RPMI8226 (cell line): Measurements from ENCODE around the gene SGK1.
"Not testable (repeated sequence)": the region's sequence is repeated elsewhere in the genome, so short reads cannot be mapped to it uniquely, and the experiment has no call there.

Source experiments
- DNase-seq: peaks from one replicate; pipeline ENCODE4 v3.0.0-alpha.2; 2015

Gene SGK1

DNA sequence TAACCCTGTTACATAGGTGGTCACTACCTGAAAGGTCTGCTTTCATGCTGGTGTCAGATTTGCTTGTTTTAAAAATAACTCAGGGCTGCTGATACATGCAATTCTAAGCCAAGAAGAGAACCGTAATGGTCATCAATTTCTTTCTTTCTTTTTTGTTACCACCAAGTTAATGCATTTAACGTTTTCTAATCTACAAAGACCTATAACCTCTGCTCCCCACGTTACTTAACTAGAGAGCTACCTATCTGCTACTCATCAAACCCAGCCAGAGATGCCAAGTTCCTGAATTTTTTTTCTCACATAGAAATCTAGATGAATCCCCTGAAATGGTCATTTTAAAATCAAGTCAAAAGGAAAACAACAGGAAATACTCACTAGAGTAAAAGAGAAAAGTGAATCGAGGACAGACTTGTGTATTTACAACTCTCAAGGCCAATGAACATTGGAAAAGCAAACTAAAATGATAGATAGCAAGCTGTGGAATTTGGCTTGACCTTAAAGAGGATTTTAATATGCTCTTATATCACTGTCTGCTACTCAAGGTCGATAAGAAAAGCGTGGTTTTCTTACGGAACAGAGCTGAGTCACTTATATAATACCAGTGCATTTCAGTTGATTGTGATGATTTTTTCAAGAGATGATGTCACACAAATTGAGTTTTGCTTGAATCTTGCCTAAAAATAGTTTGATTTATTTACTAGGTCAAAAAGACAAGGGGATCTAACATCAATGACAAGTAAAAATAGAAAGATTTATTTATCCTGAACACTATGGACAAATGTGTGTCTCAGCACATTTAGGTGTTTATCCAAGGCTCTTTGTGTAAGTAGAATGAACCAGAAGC, 67.9 kb downstream of the SGK1 start:
- no peak for DNase-seq

DNA sequence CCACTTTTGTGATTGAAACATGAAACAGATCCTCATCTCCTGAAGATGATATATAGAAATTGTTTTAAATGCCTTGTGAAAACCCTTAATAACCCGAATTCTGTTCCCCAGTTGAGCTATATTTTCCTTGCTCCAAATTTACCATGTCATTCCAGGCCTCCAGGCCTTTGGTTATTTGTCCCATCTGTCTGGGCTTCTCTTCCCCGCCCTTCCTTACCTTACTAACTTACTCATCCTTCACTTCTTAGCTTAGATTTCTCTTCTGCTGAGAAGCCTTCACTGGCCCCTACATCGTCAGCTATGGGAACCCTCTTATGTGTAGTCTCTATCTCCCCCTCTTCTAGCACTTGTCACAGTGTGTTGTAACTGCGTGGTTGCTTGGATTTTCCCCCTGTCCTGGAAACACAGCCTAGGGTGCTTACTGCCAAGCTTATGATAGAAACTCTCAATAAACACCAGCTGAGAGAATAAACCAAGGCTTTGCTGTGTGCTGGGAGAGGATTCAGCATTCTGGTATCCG, 68.6 kb downstream of the SGK1 start:
- DNase-seq, result no peak

DNA sequence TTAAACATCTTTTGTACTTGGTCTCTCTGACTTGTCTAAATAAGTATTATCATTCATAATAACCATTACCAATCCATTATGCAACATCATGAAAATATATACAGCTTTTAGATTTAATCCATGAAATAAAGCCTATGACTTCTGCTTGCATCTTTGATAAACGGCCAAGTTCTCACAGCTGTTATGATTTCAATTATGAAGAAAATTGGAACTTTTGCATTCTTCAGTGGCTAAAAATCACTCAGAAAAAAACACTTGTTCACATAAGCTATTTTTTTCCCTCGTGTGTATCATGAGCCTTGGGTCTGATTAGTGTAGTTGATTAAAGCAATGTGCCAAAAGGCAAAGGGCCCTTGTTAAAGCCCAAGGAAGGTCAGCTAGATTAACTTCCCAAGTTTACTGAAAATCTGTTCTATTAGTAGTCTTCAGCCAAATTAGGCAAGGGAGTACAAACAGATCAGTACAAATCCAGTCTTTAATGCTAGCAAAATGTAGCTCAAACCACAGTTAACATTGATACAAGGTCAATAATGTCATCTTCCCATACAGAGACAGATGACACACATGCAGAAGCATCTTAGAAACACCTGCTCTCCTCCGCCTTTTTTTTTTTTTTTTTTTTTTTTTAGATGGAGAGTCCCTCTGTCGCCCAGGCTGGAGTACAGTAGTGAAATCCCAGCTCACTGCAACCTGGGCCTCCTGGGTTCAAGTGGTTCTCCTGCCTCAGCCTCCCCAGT, 69.9 kb downstream of the SGK1 start:
- DNase-seq, result no peak

DNA sequence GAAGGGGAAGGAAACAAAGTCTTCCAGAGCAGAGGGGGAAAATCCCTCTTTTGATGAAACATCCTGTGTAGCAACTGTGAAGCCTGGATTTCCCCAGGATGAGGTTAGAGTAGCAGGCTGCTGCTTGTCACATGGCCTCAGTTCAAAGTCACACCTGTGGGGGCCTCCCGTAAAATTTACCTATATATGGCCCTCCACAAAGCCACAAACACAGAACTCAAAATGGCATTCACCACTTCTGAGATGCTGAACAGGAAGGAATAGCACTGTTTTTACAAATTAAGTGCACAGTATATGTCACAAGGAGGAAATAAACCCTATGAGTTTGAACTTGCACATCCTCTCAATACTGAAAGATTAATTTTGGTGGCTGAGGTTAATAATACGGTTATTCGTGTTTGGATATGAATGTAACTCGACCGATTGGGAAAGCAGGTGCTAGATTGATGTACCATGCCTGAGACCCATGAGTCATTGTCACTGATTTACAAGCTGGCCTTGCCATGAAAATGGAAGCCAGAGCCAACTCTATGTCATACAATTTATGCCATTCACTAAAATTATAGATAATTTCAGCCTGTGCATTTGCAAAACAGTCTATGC, 70.6 kb downstream of the SGK1 start:
- DNase-seq, result no peak

DNA sequence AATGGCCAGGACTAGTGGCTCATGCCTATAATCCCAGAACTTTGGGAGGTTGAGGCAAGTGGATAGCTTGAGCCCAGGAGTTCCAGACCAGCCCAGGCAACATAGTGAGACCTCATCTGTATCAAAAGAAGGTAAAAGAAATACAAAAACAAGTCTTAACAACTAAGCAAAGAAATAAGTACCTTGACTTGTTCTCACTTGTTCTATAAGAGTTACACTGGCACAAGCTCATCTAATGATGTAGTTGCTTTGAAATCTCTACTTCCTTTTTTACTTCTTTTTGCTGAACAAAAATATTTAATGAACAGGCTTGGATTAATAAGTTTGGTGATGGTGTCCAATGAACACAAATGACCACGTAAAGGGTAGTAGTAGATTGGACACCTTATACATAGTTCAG, 72.2 kb downstream of the SGK1 start:
- DNase-seq, result no peak

DNA sequence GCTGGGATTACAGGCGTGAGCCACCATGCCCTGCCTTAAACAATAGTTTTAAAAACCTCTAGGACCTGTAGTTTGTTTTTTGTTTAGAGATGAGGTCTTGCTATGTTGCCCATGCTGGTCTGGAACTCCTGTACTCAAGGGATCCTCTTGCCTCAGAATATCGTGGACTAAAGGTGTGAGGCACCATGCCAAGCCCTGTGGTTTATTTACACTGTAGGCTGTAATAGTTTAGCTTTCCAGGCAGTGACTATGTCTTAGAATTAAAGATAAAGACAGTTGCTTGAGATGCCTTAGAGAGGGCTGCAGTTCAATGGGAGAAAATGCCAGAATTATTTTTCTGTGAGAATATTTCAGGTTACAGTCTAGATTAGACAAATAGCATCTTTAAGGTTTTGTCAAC, 72.9 kb downstream of the SGK1 start:
- no peak for DNase-seq

DNA sequence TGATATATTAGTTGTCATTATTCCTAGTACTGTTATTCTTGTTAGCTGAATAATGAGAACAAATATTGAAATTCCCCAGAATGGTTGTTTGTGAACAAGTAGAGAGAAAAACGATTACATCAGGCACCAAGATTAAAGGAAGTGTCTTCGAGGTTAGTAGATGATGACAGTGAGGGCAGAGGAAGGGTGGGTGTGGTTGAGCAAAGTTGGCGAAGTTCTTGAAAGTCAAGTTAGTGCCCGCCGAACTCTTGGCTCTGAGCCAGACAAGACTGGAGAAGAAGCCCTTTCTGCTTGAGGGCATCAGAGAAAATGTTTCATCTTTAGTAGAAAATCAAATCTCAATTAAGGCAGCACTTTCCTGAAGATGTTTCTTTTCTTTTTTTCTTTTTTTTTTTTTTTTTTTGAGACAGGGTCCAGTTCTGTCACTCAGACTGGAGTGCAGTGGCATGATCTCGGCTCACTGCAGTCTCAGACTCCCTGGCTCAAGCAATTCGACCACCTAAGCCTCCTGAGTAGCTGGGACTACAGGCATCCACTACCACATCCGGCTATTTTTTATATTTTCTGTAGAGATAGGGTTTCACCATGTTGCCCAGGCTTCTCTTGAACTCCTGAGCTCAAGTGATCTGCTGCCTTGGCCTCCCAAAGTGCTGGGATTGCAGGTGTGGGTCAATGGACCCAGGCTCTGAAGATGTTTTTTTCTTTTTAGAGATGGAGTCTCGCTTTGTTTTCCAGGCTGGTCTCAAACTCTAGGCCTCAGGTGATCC, 77.1 kb downstream of the SGK1 start:
- DNase-seq, result peak; percentile 5

DNA sequence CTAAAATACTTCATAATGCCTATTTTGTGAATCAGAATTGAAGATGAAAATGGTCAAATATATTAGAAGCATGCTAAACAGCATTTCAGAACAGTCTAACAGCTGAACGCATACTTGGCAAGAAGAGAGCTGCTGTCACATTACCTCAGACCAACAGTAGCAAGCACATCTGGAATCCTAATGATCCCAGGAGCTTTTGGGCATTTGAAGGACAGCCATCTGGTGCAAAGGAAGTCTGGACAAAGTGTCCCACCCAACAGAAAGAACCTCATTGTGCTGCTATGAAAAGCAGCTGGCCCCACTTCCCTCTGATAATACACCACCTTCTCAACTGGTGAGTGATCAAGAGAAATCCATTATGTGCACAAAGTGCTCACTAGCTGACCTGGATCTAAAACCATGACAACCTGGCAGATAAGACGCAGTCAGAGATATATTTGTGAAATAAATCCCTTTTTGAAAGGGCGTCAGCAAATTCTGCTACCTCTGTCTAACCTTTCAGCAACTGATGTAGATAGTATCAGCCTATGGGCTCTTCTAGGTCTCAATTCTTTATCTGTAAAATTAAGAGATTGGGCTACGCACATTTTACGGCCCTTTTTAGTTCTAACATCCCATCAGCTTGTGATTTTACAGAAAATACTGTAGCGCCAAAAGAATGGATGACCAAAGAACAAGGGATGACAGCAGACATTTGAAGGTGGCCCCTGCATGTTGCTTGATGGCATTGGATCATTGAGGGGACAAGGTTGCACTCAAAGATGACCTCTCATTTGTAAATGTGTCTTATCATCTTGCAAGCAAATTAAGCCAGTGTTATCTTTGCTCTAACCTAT, 78.7 kb downstream of the SGK1 start:
- DNase-seq, result no peak

DNA sequence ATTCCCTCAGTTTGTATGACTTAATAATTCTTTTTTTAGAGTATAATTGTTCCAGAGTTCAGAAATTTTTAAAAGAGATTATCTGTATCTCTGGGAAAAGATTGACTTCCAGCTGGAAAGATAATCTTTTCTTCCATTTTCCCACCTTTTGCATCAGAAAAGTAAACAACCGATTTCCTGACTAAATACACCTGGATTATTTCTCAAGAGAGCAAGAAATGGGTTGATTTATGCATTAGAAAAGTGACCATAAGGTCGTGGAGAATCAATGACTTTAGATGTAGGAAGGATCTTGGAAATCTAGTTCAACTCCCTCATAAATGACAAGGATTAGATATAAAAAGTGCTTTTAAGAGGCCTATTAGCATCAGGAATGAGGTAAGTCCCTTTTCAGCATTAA, 79.9 kb downstream of the SGK1 start:
- DNase-seq, result no peak

DNA sequence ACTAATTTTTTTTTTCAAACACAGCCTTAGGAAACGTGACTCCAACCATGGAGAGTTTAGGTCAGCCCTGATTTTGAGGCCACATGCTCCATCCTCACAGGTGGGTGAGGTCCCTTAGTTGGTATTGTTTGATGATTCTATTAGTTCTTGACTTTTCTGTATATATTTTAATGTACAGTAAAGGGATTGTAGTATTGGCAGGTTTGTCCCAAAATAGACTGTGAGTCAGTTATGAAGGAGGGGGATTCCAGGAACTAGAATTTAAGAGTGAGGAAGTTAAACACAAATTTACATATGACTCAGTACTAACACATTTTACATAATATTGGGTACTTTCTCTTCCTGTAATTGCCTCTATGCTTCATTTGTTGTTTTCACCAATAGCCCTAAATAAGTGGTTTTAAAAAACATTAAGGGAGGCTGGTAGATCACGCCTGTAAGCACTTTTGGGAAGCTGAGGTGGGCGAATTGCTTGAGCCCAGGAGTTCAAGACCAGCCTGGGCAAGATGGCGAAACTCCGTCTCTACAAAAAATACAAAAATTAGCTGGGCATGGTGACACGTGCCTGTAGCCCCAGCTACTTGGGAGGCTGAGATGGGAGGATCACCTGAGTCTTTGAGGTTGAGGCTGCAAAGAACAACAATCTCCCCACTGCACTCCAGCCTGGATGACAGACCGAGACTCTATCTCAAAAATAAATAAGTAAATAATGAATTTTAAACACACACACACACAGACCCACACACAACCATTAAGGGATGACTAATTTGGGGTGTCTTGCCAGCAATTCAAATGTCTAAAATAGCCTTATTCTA, 81.8 kb downstream of the SGK1 start:
- DNase-seq, result no peak

DNA sequence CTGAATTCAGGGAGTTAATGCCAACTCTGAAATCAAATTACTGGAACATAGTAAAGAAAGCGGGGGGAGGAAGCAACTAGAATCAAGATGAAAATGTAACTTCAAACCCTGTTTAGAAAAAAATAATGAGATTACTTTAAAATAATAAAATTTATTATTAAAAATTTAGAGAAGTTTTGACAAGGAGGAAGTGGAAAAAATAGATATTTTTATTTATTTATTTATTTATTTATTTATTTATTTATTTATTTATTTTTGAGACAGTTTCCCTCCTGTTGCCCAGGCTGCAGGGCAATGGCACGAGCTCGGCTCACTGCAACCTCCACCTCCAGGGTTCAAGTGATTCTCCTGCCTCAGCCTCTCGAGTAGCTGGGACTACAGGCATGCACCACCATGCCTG, 82.6 kb downstream of the SGK1 start:
- not testable (repeated sequence) for DNase-seq

DNA sequence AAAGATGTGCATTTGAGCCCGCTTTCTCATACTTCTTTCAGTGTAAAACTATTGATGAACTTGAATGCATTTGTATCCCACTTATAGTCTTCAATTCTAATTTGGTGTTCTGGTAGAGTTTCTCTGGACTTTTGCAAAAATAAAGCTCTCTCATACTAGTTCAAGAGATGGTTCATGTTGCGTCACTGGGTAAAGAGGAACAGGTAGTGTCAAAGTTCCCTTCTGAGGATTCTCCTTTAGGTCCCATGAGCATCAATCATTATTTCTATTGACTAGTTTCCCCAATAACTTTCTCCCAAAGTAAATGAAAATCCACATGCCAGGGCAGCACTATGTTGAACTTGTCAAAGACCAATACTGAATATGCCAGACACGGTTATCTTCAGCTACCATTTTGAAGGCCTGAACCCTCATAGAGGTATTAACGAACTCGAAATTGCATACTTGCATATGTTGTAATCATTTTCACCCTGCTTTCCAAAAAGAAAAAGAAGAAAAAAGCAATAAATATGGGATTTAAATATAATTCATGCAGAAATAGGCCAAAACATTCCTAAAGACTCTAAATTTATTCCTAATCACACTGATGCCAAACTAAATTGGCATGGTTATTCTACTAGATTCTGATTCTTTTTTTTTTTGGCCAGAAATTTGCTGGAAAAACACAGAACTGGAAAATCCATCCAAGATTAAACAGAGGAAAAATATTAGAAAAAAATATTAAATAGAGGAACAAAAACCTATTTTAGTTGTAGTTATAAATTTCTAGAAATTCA, 84.5 kb downstream of the SGK1 start:
- DNase-seq, result no peak

DNA sequence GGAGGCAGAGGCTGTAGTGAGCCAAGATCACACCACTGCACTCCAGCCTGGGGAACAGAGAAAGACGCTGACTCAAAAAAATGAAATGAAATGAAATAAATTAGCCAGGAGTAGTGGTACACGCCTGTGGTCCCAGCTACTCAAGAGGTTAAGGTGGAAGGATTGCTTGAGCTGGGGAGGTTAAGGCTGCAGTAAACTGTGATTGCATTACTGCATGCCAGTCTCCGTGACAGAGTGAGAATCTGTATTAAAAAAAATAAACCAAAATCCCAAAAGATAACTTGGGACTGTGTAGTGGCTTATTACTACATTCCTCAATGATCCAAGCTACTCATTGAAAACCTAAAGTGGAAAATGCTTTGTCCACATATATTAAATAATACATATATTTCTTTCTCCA, 87.0 kb downstream of the SGK1 start:
- no peak for DNase-seq

DNA sequence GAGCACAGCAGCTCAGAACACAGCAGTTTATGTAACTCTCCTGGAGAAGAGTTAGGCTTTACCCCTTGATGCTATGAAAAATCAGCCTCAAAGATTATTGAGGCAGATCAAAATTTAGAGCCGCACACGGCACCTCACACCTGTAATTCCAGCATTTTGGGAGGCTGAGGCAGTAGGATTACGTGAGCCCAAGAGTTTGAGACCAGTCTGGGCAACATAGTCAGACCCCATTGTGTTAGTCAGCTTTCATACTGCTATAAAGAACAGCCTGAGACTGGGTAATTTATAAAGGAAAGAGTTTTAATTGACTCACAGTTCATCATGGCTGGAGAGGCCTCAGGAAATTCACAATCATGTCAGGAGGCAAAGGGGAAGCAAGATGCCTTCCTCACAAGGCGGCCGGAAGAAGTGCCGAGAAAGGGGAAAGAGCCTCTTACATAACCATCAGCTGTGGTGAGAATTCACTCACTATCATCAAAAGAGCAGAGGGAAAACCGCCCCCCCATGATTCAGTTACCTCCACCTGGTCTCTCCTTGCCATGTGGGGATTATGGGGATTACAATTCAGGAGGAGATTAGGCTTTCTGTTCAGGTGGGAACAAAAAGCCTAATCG, 87.7 kb downstream of the SGK1 start:
- no peak for DNase-seq

DNA sequence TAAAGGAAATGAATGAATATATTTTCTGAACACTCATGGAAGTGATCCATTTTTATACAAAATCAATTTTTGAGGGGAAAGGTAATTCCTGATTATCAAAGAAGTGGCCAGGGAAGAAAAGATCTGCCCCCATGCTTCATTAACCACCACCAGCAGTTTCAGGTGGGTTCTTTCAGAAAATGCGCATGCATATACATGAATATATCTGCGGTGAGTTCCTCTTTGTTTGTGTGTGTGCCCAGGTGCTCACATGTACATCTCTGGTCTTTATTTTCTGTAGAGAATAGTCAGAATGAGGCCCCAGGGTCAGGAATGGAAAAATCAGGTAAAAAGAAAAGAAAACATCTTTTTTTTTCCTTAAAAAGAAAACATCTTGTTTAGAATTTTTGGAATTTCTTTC, 88.4 kb downstream of the SGK1 start:
- DNase-seq, result no peak

DNA sequence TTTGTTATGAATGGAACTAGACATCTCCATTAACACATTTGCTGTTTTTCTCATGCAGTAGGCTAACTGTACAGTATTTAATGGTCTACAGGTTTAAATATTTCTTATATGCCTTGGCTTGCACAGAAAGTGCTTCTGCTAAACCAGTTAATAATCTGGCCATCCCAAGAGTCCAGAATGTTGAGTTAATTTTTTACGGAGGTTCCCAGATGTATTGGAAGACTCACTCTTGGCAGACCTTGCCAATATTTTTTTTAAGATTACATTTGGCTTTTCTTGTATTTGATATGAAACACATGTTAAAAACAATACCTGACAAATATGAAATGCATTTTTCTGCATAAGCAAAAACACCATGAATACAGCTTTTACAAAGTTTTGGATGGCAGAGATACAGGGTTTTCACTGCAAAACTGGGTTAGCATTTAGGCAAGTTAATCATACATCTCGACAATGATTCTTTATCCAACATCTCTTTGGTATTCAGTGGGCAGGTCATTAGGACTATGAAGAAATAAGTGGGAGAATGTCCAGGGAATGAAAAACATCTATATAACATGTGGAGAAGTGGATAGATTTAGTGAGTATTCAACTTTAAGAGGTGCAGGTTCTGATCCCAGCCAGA, 94.0 kb downstream of the SGK1 start:
- DNase-seq, result no peak

DNA sequence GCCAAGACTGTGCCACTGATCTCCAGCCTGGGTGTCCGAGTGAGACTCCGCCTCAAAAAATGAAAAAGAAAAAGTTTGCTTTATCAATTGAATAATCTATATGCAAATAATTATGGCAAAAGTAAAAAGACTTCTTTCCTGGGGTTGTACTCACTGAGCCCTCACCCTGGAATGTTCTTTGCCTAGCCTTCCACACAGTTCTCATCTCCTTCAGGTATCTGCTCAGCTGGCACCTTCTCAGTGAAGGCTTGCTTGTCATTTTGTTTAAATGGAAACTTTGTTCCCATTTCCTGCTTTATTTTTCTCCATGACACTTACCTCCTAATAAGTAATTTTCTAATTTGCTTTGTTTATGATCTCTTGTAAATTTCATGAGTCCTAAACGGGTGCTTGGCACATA, 96.7 kb downstream of the SGK1 start:
- DNase-seq, result no peak

DNA sequence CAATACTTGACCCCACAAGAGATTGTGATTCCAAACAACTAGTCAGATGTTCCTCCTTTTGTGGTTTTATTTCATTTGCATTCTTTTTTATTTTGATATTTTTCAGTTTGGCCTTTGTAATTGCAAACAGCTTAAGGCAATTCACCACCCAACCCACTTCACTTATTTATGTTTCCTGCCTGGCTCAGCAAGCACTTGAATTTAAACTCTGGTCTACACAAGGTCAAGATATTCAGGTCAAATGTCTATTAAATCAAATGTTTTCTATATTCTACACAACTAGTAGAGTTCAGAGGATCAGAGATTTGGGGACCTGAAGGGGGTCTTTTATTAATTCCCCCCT, 100.1 kb downstream of the SGK1 start:
- DNase-seq, result no peak

DNA sequence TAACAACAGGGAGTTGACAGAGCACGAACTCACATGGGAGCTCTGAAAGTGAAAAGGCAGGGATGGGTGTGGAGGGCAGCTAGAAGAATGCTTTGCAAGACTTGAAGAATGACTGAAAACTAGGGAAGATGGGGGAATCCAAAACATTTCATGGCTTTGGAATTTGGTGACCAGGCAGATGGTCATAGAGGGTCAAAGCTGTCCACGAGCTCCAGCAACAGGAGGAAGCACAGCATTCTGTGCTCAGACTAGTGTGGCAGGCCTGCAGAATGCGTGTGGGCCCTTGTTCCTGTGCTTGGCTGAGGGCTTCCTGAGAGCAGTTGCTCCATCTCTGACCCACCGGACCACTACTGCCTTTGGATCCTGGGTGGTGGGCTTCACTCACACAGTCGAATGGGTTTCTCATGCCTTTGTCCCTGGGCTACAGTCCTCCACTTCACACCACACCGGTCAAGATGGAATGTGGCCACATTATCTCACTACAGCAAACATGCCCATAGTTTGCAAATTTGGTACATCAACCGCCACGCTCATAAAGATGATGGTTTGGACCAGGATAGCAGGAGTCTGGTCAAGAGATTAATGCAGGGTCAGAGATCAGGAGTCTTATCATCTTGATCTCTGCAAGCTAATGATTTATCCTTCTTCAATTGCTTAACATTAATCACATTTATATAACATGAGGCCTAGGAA, 100.7 kb downstream of the SGK1 start:
- no peak for DNase-seq
